GM18498 (cell line): ENCODE data around the gene FAM187B.
"Not testable (repeated sequence)": the region's sequence is repeated elsewhere in the genome, so short reads cannot be mapped to it uniquely, and the experiment has no call there.

Experiments
- ATAC-seq: cut with Tn5 transposase; IDR thresholded peaks from one replicate; pipeline ENCODE4 v1.9.1; 2021; ENCODE audit warnings: mild to moderate bottlenecking, moderate library complexity; ENCODE audit not compliant: unreplicated experiment

FAM187B gene

GRCh38 chr19:35236638-35237400 is 8.3 kb upstream of the FAM187B start:
- no peak for ATAC-seq

GRCh38 chr19:35232912-35233311 is 4.4 kb upstream of the FAM187B start:
- no peak for ATAC-seq

GRCh38 chr19:35231956-35232645 is 3.6 kb upstream of the FAM187B start:
- no peak for ATAC-seq

GRCh38 chr19:35229601-35230000 is 1.1 kb upstream of the FAM187B start:
- ATAC-seq = no peak

- ATAC-seq = no peak
Observed at GRCh38 chr19:35226748-35227147, 1.8 kb downstream of the FAM187B start.

GRCh38 chr19:35225951-35226350 is 2.6 kb downstream of the FAM187B start:
- no peak for ATAC-seq

GRCh38 chr19:35224681-35225571 is 3.6 kb downstream of the FAM187B start:
- no peak for ATAC-seq

- ATAC-seq = no peak
Observed at GRCh38 chr19:35223862-35224505, 4.6 kb downstream of the FAM187B start.

GRCh38 chr19:35223084-35223790 is 5.3 kb downstream of the FAM187B start:
- no peak for ATAC-seq

GRCh38 chr19:35222373-35223015 is 6.0 kb downstream of the FAM187B start:
- no peak for ATAC-seq

- ATAC-seq = not testable (repeated sequence)
Observed at GRCh38 chr19:35220973-35221590, 7.5 kb downstream of the FAM187B start.

- no peak for ATAC-seq
Observed at GRCh38 chr19:35220315-35220921, 8.1 kb downstream of the FAM187B start.

GRCh38 chr19:35219008-35219407 is 9.5 kb downstream of the FAM187B start:
- no peak for ATAC-seq

- ATAC-seq = no peak
Observed at GRCh38 chr19:35217649-35217990, 10.9 kb downstream of the FAM187B start.

- no peak for ATAC-seq
Observed at GRCh38 chr19:35216833-35217648, 11.5 kb downstream of the FAM187B start.

GRCh38 chr19:35216016-35216832 is 12.3 kb downstream of the FAM187B start:
- ATAC-seq = no peak

GRCh38 chr19:35214766-35215422 is 13.6 kb downstream of the FAM187B start:
- no peak for ATAC-seq
